Colonic mucosa (tissue), 4 donors: ENCODE measurements around the gene ATP8B4. TPM values are rescaled to one million over a fixed set of nuclear protein-coding genes. Genes with fewer than 3 reads are reported as not detected.

Source experiments
- DNase-seq: peaks from one replicate; pipeline ENCODE4 v3.0.0-alpha.2; 2020
- H3K27ac ChIP-seq: fragments of 200-600 bp; one replicate; pipeline ENCODE4 v1.8.0; 2021
- H3K27me3 ChIP-seq: fragments of 200-600 bp; one replicate; pipeline ENCODE4 v1.8.0; 2021
- H3K36me3 ChIP-seq: fragments of 200-600 bp; one replicate; pipeline ENCODE4 v1.8.0; 2021
- H3K4me1 ChIP-seq: fragments of 200-600 bp; one replicate; pipeline ENCODE4 v1.8.0; 2021; ENCODE audit warnings: mild to moderate bottlenecking
- H3K4me3 ChIP-seq: fragments of 200-600 bp; one replicate; pipeline ENCODE4 v1.8.0; 2021
- H3K9ac ChIP-seq, 2 donors: one replicate each; pipeline ENCODE4 v1.7.0; 2013; ENCODE audit warnings: control low read depth in 2 of 2, low read depth in 2 of 2, low read length in 2 of 2
- H3K9me3 ChIP-seq: fragments of 200-600 bp; one replicate; pipeline ENCODE4 v1.8.0; 2021
- CTCF ChIP-seq: fragments of 200-600 bp; IDR thresholded peaks from one replicate; pipeline ENCODE4 v1.8.0; 2022; ENCODE audit warnings: antibody characterized with exemption, mild to moderate bottlenecking
- intact Hi-C: fragments of 100-400 bp; cut with DNase I; formaldehyde crosslinking; loops from one replicate; pipeline ENCODE4 v1.14.1; 2022
- total RNA-seq, 2 donors: library from RNA; stranded (reverse); fragmentation: NEBNext Ultra II Directional in 1 of 2; extraction: Animal tissue kit (Norgen Biotek cat#: 25700) in 1 of 2; gene quantifications; one replicate each; pipeline ENCODE4 v1.2.1, GENCODE V29; 2021
- donor health status: healthy.
- donor health status: DM: no; HTN: no; CAD: no.
- donor health status: DM: no; HTN: no; CAD: no.

Gene ATP8B4
- total RNA-seq, 2 donors from 2014 or later, result 2.7 to 3.0 TPM

- intact Hi-C loops, result no loop called here
- H3K27ac ChIP-seq, result no peak overlapping the region
Measured at GRCh38 chr15:50024281-50024680, 94.8 kb downstream of the ATP8B4 start.

GRCh38 chr15:50018491-50018890 lies 100.5 kb downstream of the ATP8B4 start:
- TF ChIP-seq CTCF, result no peak
- H3K9me3 ChIP-seq, result no peaks in the 10 kb centered on the region

More at GRCh38 chr15:50024281-50024680, 94.8 kb downstream of the ATP8B4 start:
- Histone ChIP-seq H3K4me3 (no peak overlapping the region), H3K4me1 (no peaks in the 10 kb centered on the region), H3K9me3 (no peaks in the 10 kb centered on the region), H3K36me3 (no peaks in the 10 kb centered on the region), H3K27me3 (no peaks in the 10 kb centered on the region), H3K9ac (no peak overlapping the region)
- no peak for DNase-seq
- TF ChIP-seq CTCF, result no peak

GRCh38 chr15:50017522-50017921 lies 101.5 kb downstream of the ATP8B4 start:
- no peaks in the 10 kb centered on the region for H3K27me3 ChIP-seq
- H3K9me3 ChIP-seq, result no peaks in the 10 kb centered on the region
- no peak overlapping the region for H3K9ac ChIP-seq
- no peak overlapping the region for H3K4me3 ChIP-seq
- H3K27ac ChIP-seq, result no peak overlapping the region
- H3K4me1 ChIP-seq, result no peaks in the 10 kb centered on the region
- intact Hi-C loops, result no loop called here
- DNase-seq, result no peak
- no peaks in the 10 kb centered on the region for H3K36me3 ChIP-seq
- TF ChIP-seq CTCF, result no peak

More at GRCh38 chr15:50018491-50018890, 100.5 kb downstream of the ATP8B4 start:
- Histone ChIP-seq H3K27ac (no peak overlapping the region), H3K4me1 (no peaks in the 10 kb centered on the region), H3K27me3 (no peaks in the 10 kb centered on the region), H3K4me3 (no peak overlapping the region), H3K9ac (no peak overlapping the region), H3K36me3 (no peaks in the 10 kb centered on the region)
- intact Hi-C loops, result no loop called here
- no peak for DNase-seq

GRCh38 chr15:50016951-50017350 lies 102.1 kb downstream of the ATP8B4 start:
- H3K9me3 ChIP-seq, result no peaks in the 10 kb centered on the region
- H3K4me1 ChIP-seq, result no peaks in the 10 kb centered on the region
- no peaks in the 10 kb centered on the region for H3K36me3 ChIP-seq
- DNase-seq, result no peak
- no peaks in the 10 kb centered on the region for H3K27me3 ChIP-seq
- H3K27ac ChIP-seq, result no peak overlapping the region
- H3K4me3 ChIP-seq, result no peak overlapping the region
- TF ChIP-seq CTCF, result no peak
- intact Hi-C loops, result no loop called here
- no peak overlapping the region for H3K9ac ChIP-seq

GRCh38 chr15:50012790-50013189 lies 106.2 kb downstream of the ATP8B4 start:
- no peak for DNase-seq
- Histone ChIP-seq H3K9me3 (no peaks in the 10 kb centered on the region), H3K27ac (no peak overlapping the region), H3K4me3 (no peak overlapping the region), H3K27me3 (no peaks in the 10 kb centered on the region), H3K36me3 (no peaks in the 10 kb centered on the region), H3K4me1 (no peaks in the 10 kb centered on the region), H3K9ac (no peak overlapping the region)
- no peak for TF ChIP-seq CTCF
- intact Hi-C loops, result no loop called here
